ENCODE data around the gene TMEM217. TPM values are rescaled to one million over a fixed set of nuclear protein-coding genes. Genes with fewer than 3 reads are reported as not detected.

TMEM217 gene
- polyA plus RNA-seq, 1 donor from 2014 or later: 0.32 TPM

DNA sequence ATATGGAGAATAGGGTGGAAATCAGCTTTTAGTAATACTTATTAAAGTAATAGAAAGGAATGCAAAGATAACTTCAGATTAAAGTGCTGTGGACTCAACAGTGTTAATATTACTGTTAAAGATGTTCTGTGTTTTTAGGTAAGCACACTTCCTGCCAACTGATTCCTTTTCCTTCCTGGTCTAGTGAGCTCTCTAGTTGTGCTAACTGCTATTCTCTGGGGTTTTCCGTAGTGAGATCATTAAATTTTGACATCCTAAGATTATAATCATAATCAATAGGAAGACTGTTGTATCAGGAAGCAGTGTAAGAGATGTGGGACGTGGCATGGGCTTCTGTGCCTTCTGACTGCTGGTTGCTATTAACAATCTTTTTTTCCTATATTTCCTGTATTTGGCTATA lies 1.2 kb upstream of the TMEM217 start:
- no peak overlapping the region for H3K4me2 ChIP-seq (ENCODE audit: low read length)
- H3K4me3 ChIP-seq (ENCODE audit: low read length): peak overlapping the region; percentile 90
- H2AFZ ChIP-seq (ENCODE audit: low read depth, low read length): no peak overlapping the region
- H3K9ac ChIP-seq (ENCODE audit: low read length): no peak overlapping the region
- H3F3A ChIP-seq (ENCODE audit: insufficient read depth, low read length, poor library complexity, severe bottlenecking): no peaks in the 10 kb centered on the region
- no peaks in the 10 kb centered on the region for H4K20me1 ChIP-seq (ENCODE audit: insufficient read depth)
- peaks cover 8% of the 10 kb centered on the region for H3K79me2 ChIP-seq (replicated peaks; ENCODE audit: insufficient read depth, low read length)
- H3K9me2 ChIP-seq (ENCODE audit: insufficient read depth, low read length): no peaks in the 10 kb centered on the region
- no peaks in the 10 kb centered on the region for H3K9me3 ChIP-seq (ENCODE audit: low read length)
- no peak for TF ChIP-seq EP300 (conservative IDR thresholded peaks at IDR 0.05; ENCODE audit: poor library complexity, severe bottlenecking)
- TF ChIP-seq SMC3 (conservative IDR thresholded peaks at IDR 0.05; ENCODE audit: poor library complexity): no peak
- no peak for TF ChIP-seq POLR2AphosphoS5 (IDR thresholded peaks at IDR 0.05)
- TF ChIP-seq MXI1 (conservative IDR thresholded peaks at IDR 0.05; ENCODE audit: poor library complexity, severe bottlenecking): no peak
- no peak for TF ChIP-seq RAD21 (conservative IDR thresholded peaks at IDR 0.05)
- TF ChIP-seq, protein P1, sequence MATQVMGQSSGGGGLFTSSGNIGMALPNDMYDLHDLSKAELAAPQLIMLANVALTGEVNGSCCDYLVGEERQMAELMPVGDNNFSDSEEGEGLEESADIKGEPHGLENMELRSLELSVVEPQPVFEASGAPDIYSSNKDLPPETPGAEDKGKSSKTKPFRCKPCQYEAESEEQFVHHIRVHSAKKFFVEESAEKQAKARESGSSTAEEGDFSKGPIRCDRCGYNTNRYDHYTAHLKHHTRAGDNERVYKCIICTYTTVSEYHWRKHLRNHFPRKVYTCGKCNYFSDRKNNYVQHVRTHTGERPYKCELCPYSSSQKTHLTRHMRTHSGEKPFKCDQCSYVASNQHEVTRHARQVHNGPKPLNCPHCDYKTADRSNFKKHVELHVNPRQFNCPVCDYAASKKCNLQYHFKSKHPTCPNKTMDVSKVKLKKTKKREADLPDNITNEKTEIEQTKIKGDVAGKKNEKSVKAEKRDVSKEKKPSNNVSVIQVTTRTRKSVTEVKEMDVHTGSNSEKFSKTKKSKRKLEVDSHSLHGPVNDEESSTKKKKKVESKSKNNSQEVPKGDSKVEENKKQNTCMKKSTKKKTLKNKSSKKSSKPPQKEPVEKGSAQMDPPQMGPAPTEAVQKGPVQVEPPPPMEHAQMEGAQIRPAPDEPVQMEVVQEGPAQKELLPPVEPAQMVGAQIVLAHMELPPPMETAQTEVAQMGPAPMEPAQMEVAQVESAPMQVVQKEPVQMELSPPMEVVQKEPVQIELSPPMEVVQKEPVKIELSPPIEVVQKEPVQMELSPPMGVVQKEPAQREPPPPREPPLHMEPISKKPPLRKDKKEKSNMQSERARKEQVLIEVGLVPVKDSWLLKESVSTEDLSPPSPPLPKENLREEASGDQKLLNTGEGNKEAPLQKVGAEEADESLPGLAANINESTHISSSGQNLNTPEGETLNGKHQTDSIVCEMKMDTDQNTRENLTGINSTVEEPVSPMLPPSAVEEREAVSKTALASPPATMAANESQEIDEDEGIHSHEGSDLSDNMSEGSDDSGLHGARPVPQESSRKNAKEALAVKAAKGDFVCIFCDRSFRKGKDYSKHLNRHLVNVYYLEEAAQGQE (IDR thresholded peaks at IDR 0.05; ENCODE audit: borderline replicate concordance): no peak
- TF ChIP-seq TAF1 (IDR thresholded peaks at IDR 0.05; ENCODE audit: low read depth): no peak
- TF ChIP-seq EZH2 (IDR thresholded peaks at IDR 0.05; ENCODE audit: borderline replicate concordance, insufficient read depth, low read length, poor library complexity, severe bottlenecking): no peak
- TF ChIP-seq, protein P2, sequence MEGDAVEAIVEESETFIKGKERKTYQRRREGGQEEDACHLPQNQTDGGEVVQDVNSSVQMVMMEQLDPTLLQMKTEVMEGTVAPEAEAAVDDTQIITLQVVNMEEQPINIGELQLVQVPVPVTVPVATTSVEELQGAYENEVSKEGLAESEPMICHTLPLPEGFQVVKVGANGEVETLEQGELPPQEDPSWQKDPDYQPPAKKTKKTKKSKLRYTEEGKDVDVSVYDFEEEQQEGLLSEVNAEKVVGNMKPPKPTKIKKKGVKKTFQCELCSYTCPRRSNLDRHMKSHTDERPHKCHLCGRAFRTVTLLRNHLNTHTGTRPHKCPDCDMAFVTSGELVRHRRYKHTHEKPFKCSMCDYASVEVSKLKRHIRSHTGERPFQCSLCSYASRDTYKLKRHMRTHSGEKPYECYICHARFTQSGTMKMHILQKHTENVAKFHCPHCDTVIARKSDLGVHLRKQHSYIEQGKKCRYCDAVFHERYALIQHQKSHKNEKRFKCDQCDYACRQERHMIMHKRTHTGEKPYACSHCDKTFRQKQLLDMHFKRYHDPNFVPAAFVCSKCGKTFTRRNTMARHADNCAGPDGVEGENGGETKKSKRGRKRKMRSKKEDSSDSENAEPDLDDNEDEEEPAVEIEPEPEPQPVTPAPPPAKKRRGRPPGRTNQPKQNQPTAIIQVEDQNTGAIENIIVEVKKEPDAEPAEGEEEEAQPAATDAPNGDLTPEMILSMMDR (IDR thresholded peaks at IDR 0.05; ENCODE audit: poor library complexity, severe bottlenecking): no peak
- no peak overlapping the region for H3K27ac ChIP-seq (ENCODE audit: low read length)
- H3K36me3 ChIP-seq (ENCODE audit: insufficient read depth, low read length): no peaks in the 10 kb centered on the region
- no peaks in the 10 kb centered on the region for H3K27me3 ChIP-seq (ENCODE audit: insufficient read depth, low read depth, low read length)

DNA sequence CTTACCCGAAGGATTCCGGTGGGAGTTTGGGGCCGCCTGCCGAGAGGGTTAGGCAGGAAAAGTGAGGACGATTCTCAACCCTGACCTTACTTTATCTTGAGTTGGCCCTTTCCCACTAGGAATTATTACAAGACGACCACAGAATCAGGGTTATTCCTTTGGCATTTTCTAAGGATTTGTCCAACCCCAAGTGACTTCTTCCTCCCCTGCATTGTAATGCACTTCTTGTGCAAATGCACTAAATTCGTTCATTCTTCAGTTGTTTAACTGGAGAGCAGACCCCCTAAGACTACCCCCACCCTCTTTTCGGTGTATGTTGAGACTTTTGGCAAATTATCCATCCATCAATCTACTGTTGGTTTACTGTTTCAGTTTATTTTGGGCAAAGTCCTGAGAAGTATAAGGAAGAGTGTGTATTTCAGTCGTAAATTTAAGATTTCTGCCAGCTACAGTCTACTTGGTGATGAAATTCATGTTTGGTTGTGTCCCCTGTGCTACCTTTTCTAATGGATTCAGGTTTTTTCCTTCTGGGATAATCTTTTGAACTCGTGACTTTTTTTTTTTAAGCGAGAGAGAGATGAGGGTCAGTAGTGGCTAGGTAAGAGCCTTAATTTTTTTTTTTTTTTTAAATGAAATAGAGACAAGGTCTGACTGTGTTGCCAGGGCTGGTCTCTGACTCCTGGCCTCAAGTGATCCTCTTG lies 611 bp upstream of the TMEM217 start:
- H3K9me2 ChIP-seq (ENCODE audit: insufficient read depth, low read length): no peaks in the 10 kb centered on the region
- H3K79me2 ChIP-seq (replicated peaks; ENCODE audit: insufficient read depth, low read length): peaks cover 8% of the 10 kb centered on the region
- no peak for TF ChIP-seq TAF1 (IDR thresholded peaks at IDR 0.05; ENCODE audit: low read depth)
- no peak for TF ChIP-seq MXI1 (conservative IDR thresholded peaks at IDR 0.05; ENCODE audit: poor library complexity, severe bottlenecking)
- TF ChIP-seq, protein P1 (IDR thresholded peaks at IDR 0.05; ENCODE audit: borderline replicate concordance): no peak
- TF ChIP-seq POLR2AphosphoS5 (IDR thresholded peaks at IDR 0.05): no peak
- TF ChIP-seq EZH2 (IDR thresholded peaks at IDR 0.05; ENCODE audit: borderline replicate concordance, insufficient read depth, low read length, poor library complexity, severe bottlenecking): no peak
- TF ChIP-seq SMC3 (conservative IDR thresholded peaks at IDR 0.05; ENCODE audit: poor library complexity): no peak
- TF ChIP-seq EP300 (conservative IDR thresholded peaks at IDR 0.05; ENCODE audit: poor library complexity, severe bottlenecking): no peak
- TF ChIP-seq RAD21 (conservative IDR thresholded peaks at IDR 0.05): no peak
- TF ChIP-seq, protein P2 (IDR thresholded peaks at IDR 0.05; ENCODE audit: poor library complexity, severe bottlenecking): no peak

More for the DNA sequence above, 611 bp upstream of the TMEM217 start:
- Histone ChIP-seq H3K4me3 (ENCODE audit: low read length) (peak overlapping the region; percentile 90), H2AFZ (ENCODE audit: low read depth, low read length) (peak overlapping the region; percentile 99), H3K36me3 (ENCODE audit: insufficient read depth, low read length) (no peaks in the 10 kb centered on the region), H3K9me3 (ENCODE audit: low read length) (no peaks in the 10 kb centered on the region), H4K20me1 (ENCODE audit: insufficient read depth) (no peaks in the 10 kb centered on the region), H3K4me2 (ENCODE audit: low read length) (peak overlapping the region; percentile 56), H3F3A (ENCODE audit: insufficient read depth, low read length, poor library complexity, severe bottlenecking) (no peaks in the 10 kb centered on the region), H3K27ac (ENCODE audit: low read length) (no peak overlapping the region), H3K9ac (ENCODE audit: low read length) (peak overlapping the region; percentile 86), H3K27me3 (ENCODE audit: insufficient read depth, low read depth, low read length) (no peaks in the 10 kb centered on the region)

Measured in neural cell (in vitro differentiated cells).